CD14-positive monocyte (primary cell): ENCODE data around the gene DLEC1. TPM values are rescaled to one million over a fixed set of nuclear protein-coding genes. Genes with fewer than 3 reads are reported as not detected.
A peak's percentile ranks its signal among the peaks of the same experiment; 100 is the strongest.

Experiments used
- DNase-seq, 3 donors: peaks; one replicate each; pipeline ENCODE4 v3.0.0-alpha.2; 2011 to 2022
- H2AFZ ChIP-seq: 2 replicates; pipeline ENCODE4 v1.6.0; 2012; ENCODE audit warnings: mild to moderate bottlenecking, low read depth, low read length, inconsistent platforms; ENCODE audit not compliant: insufficient read depth, poor library complexity, severe bottlenecking
- H3K27ac ChIP-seq, 2 donors: 1 replicate in 1 of 2; 2 replicates in 1 of 2; pipeline ENCODE4 v1.5.1; 2012 to 2013; ENCODE audit warnings: low read length in 2 of 2, control low read depth in 1 of 2, inconsistent platforms in 1 of 2, low read depth in 1 of 2, mild to moderate bottlenecking in 1 of 2
- H3K27me3 ChIP-seq, 2 donors: one replicate each; pipeline versions ENCODE4 v1.6.0 to v1.6.1; 2011 to 2013; ENCODE audit warnings: low read length in 2 of 2; ENCODE audit not compliant: control insufficient read depth in 2 of 2, insufficient read depth in 2 of 2
- H3K36me3 ChIP-seq, 2 donors: replicated peaks in 1 of 2; 1 replicate in 1 of 2; 2 replicates in 1 of 2; pipeline versions ENCODE4 v1.5.1 to v1.6.1; 2012 to 2013; ENCODE audit warnings: low read length in 2 of 2, control low read depth in 1 of 2, inconsistent platforms in 1 of 2, mild to moderate bottlenecking in 1 of 2; ENCODE audit not compliant: insufficient read depth in 2 of 2, control insufficient read depth in 1 of 2
- H3K4me1 ChIP-seq, 2 donors: 1 replicate in 1 of 2; 2 replicates in 1 of 2; pipeline versions ENCODE4 v1.5.1 to v1.6.1; 2012 to 2013; ENCODE audit warnings: low read length in 2 of 2, control low read depth in 1 of 2, inconsistent platforms in 1 of 2, mild to moderate bottlenecking in 1 of 2, moderate library complexity in 1 of 2; ENCODE audit not compliant: insufficient read depth in 2 of 2, control insufficient read depth in 1 of 2
- H3K4me2 ChIP-seq: replicated peaks from 2 replicates; pipeline ENCODE3; 2012; ENCODE audit warnings: low read length, moderate library complexity, mild to moderate bottlenecking; ENCODE audit not compliant: poor library complexity, severe bottlenecking; ENCODE audit errors: extremely low read depth
- H3K4me3 ChIP-seq, 3 experiments: fragments of 200-600 bp in 1 of 3; sonication (generic) in 1 of 3; replicated peaks in 1 of 3; 1 replicate in 2 of 3; 2 replicates in 1 of 3; pipeline ENCODE4 v1.5.1; 2011 to 2013; ENCODE audit warnings: low read length in 3 of 3, mild to moderate bottlenecking in 3 of 3, control low read depth in 2 of 3, low read depth in 2 of 3, inconsistent platforms in 1 of 3, moderate library complexity in 1 of 3
- H3K79me2 ChIP-seq: 2 replicates; pipeline ENCODE4 v1.6.0; 2012; ENCODE audit warnings: mild to moderate bottlenecking, control low read depth, inconsistent platforms, low read length, moderate library complexity; ENCODE audit not compliant: insufficient read depth
- H3K9ac ChIP-seq: 2 replicates; pipeline ENCODE4 v1.6.0; 2017; ENCODE audit warnings: low read length, mild to moderate bottlenecking; ENCODE audit not compliant: insufficient read depth, poor library complexity, severe bottlenecking
- H3K9me3 ChIP-seq, 2 donors: replicated peaks in 1 of 2; 1 replicate in 1 of 2; 2 replicates in 1 of 2; pipeline versions ENCODE4 v1.5.1 to v1.6.1; 2012 to 2013; ENCODE audit warnings: low read length in 2 of 2, control low read depth in 1 of 2; ENCODE audit not compliant: control insufficient read depth in 1 of 2, insufficient read depth in 1 of 2
- H4K20me1 ChIP-seq: 2 replicates; pipeline ENCODE4 v1.6.0; 2012; ENCODE audit warnings: mild to moderate bottlenecking, low read length, control low read depth, moderate library complexity; ENCODE audit not compliant: insufficient read depth
- H3K27ac Mint-ChIP-seq, 7 donors: one replicate each; pipeline ENCODE4 v1.8.0; 2020; ENCODE audit warnings: mild to moderate bottlenecking in 7 of 7, mixed read lengths in 7 of 7, moderate library complexity in 6 of 7, inconsistent platforms in 2 of 7
- H3K27me3 Mint-ChIP-seq, 3 donors: one replicate each; pipeline ENCODE4 v1.8.0; 2021 to 2022; ENCODE audit warnings: low read depth in 3 of 3, mild to moderate bottlenecking in 3 of 3, mixed read lengths in 3 of 3, moderate library complexity in 3 of 3, inconsistent platforms in 1 of 3
- H3K36me3 Mint-ChIP-seq, 2 donors: one replicate each; pipeline ENCODE4 v1.8.0; 2020; ENCODE audit warnings: mixed read lengths in 2 of 2, inconsistent platforms in 1 of 2, mild to moderate bottlenecking in 1 of 2
- H3K4me1 Mint-ChIP-seq: one replicate; pipeline ENCODE4 v1.8.0; 2020; ENCODE audit warnings: mild to moderate bottlenecking, mixed read lengths
- H3K4me3 Mint-ChIP-seq, 2 donors: one replicate each; pipeline ENCODE4 v1.8.0; 2020; ENCODE audit warnings: mild to moderate bottlenecking in 2 of 2, mixed read lengths in 2 of 2, moderate library complexity in 1 of 2
- H3K9me3 Mint-ChIP-seq, 7 donors: one replicate each; pipeline ENCODE4 v1.8.0; 2020 to 2022; ENCODE audit warnings: mixed read lengths in 7 of 7, mild to moderate bottlenecking in 6 of 7, moderate library complexity in 6 of 7, inconsistent platforms in 2 of 7
- CTCF ChIP-seq: fragments of 200-600 bp; IDR thresholded peaks from one replicate; pipeline ENCODE4 v1.8.0; 2022; ENCODE audit warnings: antibody characterized with exemption, mild to moderate bottlenecking
- WGBS: methylation state at CpG from one replicate; pipeline ENCODE4 v1.1.5; 2013; ENCODE audit warnings: missing lambda C conversion rate; ENCODE audit not compliant: insufficient coverage; 5-methylcytosine and 5-hydroxymethylcytosine counted together
- intact Hi-C, 2 donors: fragments of 100-400 bp; cut with micrococcal nuclease; formaldehyde crosslinking; loops; one replicate each; pipeline versions ENCODE4 v1.15.0 to v1.15.1; 2023
- polyA plus RNA-seq, 3 donors: library from polyadenylated mRNA; depleted of rRNA in 1 of 3; unstranded in 2 of 3; stranded (reverse) in 1 of 3; fragments of 300-500 nt in 2 of 3; fragments of >200 nt in 1 of 3; fragmentation: Illumina TruSeq in 2 of 3; gene quantifications; 1 replicate in 2 of 3; 2 replicates in 1 of 3; pipeline ENCODE4 v1.2.3, GENCODE V29; 2012 to 2021

The DLEC1 gene
- polyA plus RNA-seq, 3 donors: 0.11 to 0.81 (median 0.14) TPM

DNA sequence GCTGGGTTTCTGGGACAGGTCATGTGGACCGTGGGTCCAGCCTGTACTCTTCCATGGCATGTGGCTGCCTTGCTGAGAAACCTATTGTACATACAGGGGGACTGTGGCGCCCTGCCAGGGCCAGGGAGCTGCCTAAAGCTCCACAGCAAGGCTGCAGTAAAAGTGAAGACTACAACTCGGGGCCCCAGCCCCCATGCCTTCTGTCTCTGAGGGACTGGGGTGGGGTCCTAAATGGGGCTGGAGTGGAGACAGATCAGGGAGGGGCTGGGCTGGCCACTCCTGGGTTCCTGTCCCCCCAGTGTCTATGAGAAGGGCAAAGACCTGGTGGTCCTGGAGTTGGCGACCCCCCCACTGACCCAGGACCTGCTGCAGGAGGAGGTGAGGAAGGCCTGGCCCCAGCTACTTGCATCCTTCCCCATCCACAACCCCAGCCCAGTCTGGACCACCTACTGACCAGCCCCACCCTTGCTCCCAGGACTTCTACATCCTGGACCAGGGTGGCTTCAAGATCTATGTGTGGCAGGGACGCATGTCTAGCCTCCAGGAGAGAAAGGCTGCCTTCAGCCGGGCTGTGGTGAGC is 41.1 kb upstream of the DLEC1 start:
- H3K27ac Mint-ChIP-seq: peak overlapping the region; percentile 96 to 99 (median 98)
- Histone ChIP-seq H3K79me2 (peaks cover 39% of the 10 kb centered on the region), H3K4me2 (peak overlapping the region; percentile 76), H2AFZ (peak overlapping the region; percentile 84), H3K4me1 (peaks cover 53 to 65% of the 10 kb centered on the region in 2 donors), H3K36me3 (peaks cover 29 to 48% of the 10 kb centered on the region in 2 donors), H3K9me3 (no peaks in the 10 kb centered on the region), H3K9ac (peak overlapping the region; percentile 80), H3K4me3 (peak overlapping the region in 1 of 3 experiments; percentile 75), H4K20me1 (no peaks in the 10 kb centered on the region), H3K27me3 (no peaks in the 10 kb centered on the region), H3K27ac (peak overlapping the region; percentile 97 to 98)
- H3K4me3 Mint-ChIP-seq: no peak overlapping the region
- H3K9me3 Mint-ChIP-seq: no peaks in the 10 kb centered on the region
- peaks cover 36 to 55% of the 10 kb centered on the region in 2 donors for H3K36me3 Mint-ChIP-seq
- H3K27me3 Mint-ChIP-seq: peaks cover 0 to 4% (median 2%) of the 10 kb centered on the region in 3 donors
- peaks cover 54% of the 10 kb centered on the region for H3K4me1 Mint-ChIP-seq
- intact Hi-C loops: no loop called here
- 100% methylated on average over 3 of the region's 6 CpGs for WGBS
- no peak for TF ChIP-seq CTCF
- DNase-seq: no peak

DNA sequence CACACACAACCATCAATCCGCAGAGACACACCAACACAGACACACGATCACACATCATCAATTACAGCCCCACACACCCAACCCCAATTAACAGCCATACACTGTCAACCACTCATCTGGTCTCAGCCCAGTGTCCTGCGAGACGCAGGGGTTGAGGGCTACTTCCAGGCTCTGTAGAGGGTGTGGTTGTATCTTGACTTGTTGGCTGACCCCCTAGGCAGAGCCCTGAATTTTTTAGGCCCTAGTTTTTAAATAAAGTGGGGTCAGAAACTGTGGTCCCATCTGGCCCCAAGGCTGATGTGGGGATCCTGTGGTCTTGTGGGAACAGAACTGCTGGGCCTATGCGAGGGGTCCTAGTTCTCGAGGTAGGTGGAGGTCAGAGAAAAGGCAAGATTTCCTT is 39.2 kb upstream of the DLEC1 start:
- no peaks in the 10 kb centered on the region for H4K20me1 ChIP-seq
- Mint-ChIP-seq H3K4me3 (no peak overlapping the region), H3K9me3 (no peaks in the 10 kb centered on the region), H3K4me1 (peaks cover 49% of the 10 kb centered on the region), H3K27me3 (peaks cover 0 to 7% (median 4%) of the 10 kb centered on the region in 3 donors), H3K27ac (peak overlapping the region in 5 of 7 donors; percentile 43 to 96 (median 67)), H3K36me3 (peaks cover 48 to 73% of the 10 kb centered on the region in 2 donors)
- WGBS: 95% methylated on average over 2 of the region's 6 CpGs
- no peak for TF ChIP-seq CTCF
- H3K36me3 ChIP-seq: peaks cover 39 to 66% of the 10 kb centered on the region in 2 donors
- H3K4me2 ChIP-seq: no peak overlapping the region
- intact Hi-C loops: loop anchor here in 1 of 2 donors (5.0 kb wide), 1 partner anchor 33 kb away; no protein-coding TSS in a partner anchor
- no peak overlapping the region for H2AFZ ChIP-seq
- no peak overlapping the region for H3K9ac ChIP-seq
- no peaks in the 10 kb centered on the region for H3K9me3 ChIP-seq
- no peak overlapping the region for H3K4me3 ChIP-seq
- DNase-seq: no peak
- H3K4me1 ChIP-seq: peaks cover 40 to 56% of the 10 kb centered on the region in 2 donors
- H3K27ac ChIP-seq: peak overlapping the region in 1 of 2 donors; percentile 6
- no peaks in the 10 kb centered on the region for H3K27me3 ChIP-seq
- H3K79me2 ChIP-seq: peaks cover 32% of the 10 kb centered on the region
